ENCODE results near the gene PHF14. TPM values are rescaled to one million over a fixed set of nuclear protein-coding genes. Genes with fewer than 3 reads are reported as not detected.
"Not testable (repeated sequence)": the region's sequence is repeated elsewhere in the genome, so short reads cannot be mapped to it uniquely, and the experiment has no call there.

PHF14 gene
- total RNA-seq, 1 donor from 2014 or later, result 301 TPM

DNA sequence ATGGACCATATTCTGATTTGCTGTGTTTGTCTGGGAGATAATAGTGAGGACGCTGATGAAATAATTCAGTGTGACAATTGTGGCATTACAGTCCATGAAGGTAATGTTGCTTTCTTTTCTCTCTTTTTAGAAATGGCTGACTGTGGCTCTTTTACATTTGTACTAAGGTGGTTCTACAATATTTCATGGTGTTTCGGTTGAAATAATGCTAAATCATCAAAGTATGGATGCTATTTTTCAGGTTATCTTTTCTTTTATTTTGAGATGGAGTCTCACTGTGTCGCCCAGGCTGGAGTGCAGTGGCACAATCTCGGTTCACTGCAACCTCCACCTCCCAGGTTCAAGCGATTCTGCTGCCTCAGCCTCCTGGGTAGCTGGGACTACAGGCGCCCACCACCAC, 17.1 kb downstream of the PHF14 start:
- DNase-seq, result not testable (repeated sequence)

DNA sequence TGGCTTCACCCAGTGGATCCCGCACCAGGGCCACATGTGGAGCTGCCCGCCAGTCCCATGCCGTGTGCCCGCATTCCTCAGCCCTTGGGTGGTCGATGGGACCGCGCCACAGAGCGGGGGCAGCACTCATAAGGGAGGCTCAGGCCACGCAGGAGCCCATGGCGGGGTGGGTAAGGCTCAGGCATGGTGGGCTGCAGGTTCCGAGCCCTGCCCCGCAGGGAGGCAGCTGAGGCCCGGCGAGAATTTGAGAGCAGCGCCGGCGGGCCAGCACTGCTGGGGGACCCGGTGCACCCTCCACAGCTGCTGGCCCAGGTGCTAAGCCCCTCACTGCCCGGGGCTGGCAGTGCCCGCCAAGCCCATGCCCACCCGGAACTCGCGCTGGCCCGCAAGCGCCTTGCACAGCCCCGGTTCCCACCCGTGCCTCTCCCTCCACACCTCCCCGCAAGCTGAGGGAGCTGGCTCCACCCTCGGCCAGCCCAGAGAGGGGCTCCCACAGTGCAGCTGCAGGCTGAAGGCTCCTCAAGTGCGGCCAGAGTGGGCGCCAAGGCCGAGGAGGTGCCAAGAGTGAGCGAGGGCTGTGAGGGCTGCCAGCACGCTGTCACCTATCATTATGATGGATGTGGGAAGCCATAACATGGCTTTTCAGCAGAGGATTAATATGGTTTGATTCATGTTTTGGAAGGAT, 22.0 kb downstream of the PHF14 start:
- DNase-seq, result not testable (repeated sequence)

DNA sequence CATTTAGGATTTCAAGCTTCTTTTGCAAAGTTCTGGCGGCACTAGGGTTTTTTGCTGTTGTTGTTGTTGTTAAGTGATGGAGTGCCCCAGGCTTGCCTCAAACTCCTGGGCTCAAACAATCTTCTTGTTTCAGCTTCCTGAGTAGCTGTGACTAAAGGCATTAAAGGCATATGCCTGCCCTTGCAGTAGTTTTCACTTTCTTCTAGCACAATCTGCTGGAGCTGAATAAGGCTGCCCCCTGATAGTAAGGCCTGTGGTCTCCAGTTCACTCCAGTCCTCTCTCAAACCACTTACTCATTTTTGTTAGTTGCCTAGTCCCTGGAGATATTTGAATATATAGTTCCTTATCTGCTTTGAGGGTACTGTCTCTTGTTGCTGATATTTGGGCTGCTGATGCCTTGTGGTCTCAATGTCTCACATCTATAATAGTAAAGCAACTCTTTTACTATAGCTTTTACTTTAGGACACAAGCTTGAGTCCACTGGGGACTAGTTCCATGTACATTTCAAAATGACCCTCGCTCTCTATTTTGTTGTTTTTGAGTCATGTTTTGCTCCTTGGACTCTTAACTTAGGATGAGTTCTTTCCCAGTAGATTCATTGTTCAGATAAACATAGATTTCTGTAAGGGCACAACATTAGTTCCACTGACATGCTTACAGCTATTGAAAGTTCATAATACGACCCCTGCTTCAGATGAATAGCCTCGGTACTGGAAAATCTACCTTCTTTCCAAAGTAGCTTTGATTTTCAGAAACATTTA, 25.5 kb downstream of the PHF14 start:
- no peak for DNase-seq

- DNase-seq, result no peak
These were observed 31.5 kb downstream of the PHF14 start for GRCh38 chr7:11005202-11005601.

DNA sequence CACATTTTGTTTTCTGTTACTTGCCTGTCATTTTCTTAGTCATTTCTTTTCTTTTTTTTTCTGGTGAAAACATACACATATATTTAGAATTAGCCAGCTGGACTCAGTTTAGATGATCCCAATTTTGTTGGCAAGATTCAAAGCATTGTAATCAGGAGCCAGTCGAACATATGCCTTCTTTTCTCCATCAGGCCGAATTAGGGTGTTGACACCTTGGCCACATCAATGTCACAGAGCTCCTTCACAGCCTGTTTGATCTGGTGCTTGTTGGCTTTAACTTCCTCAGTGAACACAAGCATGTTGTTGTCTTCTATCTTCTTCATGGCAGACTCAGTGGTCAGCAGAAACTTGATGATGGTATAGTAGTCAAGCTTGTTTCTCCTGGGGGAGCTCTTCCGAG, 32.6 kb downstream of the PHF14 start:
- no peak for DNase-seq

GRCh38 chr7:11009631-11010030, 36.0 kb downstream of the PHF14 start:
- no peak for DNase-seq

DNA sequence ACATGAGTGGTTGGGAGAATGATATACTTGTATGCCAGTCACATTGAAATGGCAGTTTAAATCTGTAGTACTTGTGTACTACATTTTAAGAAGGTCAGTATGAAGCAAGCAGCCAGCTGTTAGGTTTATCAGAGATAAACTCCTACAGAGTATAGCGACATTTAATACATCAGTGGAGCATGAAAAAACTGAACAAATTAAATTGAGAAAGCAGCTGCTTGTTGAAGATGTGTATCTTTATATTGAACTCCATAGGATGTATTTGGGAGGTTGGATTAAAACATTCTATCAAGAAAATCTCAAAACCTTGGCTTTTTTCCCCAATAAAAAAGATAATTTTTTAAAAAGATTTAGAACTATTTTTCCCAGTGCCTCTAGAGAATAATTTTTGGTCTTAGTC, 47.8 kb downstream of the PHF14 start:
- no peak for DNase-seq

- no peak for DNase-seq
These were observed 53.0 kb downstream of the PHF14 start for GRCh38 chr7:11026452-11027359.

DNA sequence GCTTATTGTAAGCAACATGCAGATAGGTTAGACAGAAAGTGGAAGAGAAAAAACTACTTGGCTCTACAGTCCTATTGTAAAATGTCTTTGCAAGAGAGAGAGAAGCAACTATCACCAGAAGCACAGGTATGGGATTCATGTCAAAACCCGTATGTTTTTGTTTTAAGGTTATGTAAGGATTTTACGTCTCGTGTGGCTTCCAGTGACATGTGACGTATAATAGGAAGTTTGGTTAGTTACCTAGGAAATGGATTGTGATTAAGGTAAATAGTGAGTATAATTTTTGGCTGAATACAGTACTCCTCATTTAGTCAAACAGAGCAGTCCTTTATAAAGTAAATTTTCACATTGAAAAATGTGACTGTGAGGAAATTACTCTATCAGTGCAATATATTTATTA, 62.0 kb downstream of the PHF14 start:
- no peak for DNase-seq

DNA sequence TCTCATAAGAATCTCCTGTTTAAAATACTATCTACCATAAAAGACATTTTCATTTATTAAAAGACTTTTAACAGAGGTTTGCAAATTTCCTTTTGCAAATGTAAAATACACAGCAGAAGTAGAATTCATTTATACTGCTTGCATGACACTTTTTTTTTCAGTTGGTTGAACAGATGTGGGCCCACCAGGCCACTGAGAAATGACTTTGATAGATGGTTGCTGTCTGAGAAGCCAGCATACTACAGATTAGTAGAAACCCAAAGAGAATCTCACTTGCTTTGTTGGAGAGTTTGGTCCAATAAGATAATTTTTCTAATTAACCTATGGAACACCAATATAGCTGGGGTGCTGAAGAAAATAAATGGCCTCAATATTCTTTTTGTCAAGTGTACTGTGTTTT, 66.3 kb downstream of the PHF14 start:
- no peak for DNase-seq

- no peak for DNase-seq
These were observed 80.4 kb downstream of the PHF14 start for GRCh38 chr7:11054033-11054432.

DNA sequence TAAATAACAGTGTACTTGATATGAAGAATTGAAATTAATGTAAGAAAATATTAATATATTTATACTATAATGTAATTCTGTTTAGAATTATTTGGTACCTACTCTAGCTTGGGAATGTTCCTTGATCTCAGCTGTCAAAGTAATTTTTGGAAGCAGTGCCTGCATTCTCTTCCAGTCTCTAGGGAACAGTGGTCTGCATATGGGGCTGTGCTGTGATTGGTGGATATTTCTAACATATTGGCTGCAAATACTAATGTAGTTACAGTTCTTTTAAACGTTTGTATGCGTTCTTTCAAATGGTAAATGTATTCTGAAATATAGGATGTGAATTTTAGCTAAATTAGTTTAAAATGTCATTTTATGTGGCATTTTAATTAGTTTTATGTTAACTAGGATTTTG, 87.2 kb downstream of the PHF14 start:
- DNase-seq, result no peak

- DNase-seq, result no peak
These were observed 88.4 kb downstream of the PHF14 start for GRCh38 chr7:11062110-11062509.

- no peak for DNase-seq
These were observed 95.9 kb downstream of the PHF14 start for GRCh38 chr7:11069591-11069990.

DNA sequence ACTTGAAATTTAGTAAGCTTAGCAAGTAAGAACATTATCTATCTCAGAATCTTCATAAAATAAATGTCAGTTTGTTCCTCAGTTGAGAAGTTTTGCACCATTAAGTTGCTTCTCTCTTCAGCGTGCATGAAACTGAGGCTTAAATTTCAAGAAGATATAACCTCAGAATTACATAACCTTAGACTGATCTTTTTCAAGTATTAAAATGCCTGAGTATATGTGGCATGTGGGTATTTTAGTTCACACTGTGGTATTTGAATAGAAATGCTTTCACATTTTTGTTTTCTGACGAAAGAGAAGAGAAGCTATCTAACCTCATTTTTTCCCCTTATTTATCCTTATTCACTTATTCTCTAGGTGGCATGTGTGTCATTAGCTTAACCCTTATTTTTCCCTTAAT, 104.1 kb downstream of the PHF14 start:
- DNase-seq, result no peak

DNA sequence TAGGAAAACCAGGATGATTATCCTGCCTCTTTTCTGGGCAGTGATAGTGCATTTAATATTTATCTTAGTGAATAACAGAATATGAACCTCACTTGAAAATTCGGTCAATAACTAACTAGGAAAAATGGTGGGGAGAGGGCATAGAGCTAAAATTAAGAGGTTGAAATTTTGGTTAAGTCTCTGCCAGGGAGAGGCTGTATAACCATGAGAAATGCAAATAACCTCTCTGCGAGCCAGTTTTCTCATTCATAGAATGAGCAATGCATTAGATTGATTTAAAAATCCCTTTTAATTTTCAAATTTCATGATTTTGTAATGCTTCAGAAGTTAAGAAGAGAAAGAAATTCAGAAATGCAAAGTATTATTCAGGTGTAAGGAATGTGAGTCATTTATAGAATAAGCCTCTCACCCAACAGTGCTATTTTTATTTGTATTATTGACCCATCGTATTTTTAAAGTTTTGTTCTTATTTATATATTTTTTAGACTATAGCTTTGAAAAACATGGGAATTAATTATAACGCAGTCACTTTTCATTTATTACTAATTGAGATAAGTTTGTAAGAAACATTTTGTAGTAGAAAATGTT, 104.7 kb downstream of the PHF14 start:
- DNase-seq, result no peak

DNA sequence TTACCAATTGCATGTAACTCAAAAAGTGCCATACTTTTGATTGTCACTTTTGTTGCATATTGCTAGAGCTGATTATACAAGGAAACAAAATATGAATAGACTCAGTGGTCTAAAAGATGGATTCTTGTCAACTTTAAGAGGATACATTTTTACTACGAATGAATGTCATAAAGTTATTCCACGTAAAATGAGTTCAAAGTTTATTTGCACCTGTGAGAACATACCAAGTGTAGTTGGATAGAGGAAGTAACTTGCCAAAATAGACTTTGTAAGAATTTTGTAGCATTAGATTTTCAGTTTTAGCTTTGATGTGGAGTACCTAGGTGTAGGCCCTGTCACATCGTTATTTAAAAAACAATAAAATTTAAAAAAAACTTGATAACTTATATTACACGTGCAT, 106.2 kb downstream of the PHF14 start:
- no peak for DNase-seq

GRCh38 chr7:11082121-11082520, 108.4 kb downstream of the PHF14 start:
- no peak for DNase-seq

GRCh38 chr7:11082552-11083213, 109.0 kb downstream of the PHF14 start:
- DNase-seq, result no peak

GRCh38 chr7:11083214-11083568, 109.5 kb downstream of the PHF14 start:
- no peak for DNase-seq

DNA sequence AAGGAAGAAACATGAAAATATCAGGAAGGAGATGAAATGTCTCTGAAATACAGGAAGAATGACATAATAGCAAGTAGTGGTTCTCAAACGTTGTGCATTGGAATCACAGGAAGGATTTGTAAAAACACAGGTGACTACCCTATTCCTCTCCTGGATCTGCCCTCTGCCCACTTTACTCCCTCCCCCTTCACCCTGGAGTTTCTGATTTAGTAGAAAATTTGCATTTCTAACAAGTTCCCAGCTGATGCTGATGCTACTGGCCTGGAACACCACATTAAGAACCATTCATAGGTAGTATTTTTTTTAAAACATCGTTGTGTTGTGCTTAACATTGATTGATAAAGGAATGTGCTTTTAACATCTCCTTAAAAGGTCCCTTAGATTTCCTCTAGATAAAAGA, 130.9 kb downstream of the PHF14 start:
- DNase-seq, result no peak

GRCh38 chr7:11109659-11110058, 136.0 kb downstream of the PHF14 start:
- DNase-seq, result no peak
